Muscle layer of duodenum (tissue), 2 donors: ENCODE measurements around the gene KRTAP9-2.
"Not testable (repeated sequence)": the region's sequence is repeated elsewhere in the genome, so short reads cannot be mapped to it uniquely, and the experiment has no call there.

Experiments
- H3K27ac ChIP-seq: one replicate; pipeline ENCODE4 v1.7.0; 2013; ENCODE audit warnings: mild to moderate bottlenecking, low read length
- H3K27me3 ChIP-seq: one replicate; pipeline ENCODE4 v1.7.0; 2013; ENCODE audit warnings: low read depth, mild to moderate bottlenecking, control low read depth, low read length
- H3K36me3 ChIP-seq, 2 donors: one replicate each; pipeline ENCODE4 v1.7.0; 2013; ENCODE audit warnings: low read length in 2 of 2, control low read depth in 1 of 2, mild to moderate bottlenecking in 1 of 2; ENCODE audit not compliant: insufficient read depth in 2 of 2, control insufficient read depth in 1 of 2
- H3K4me1 ChIP-seq, 2 donors: one replicate each; pipeline ENCODE4 v1.7.0; 2013; ENCODE audit warnings: low read length in 2 of 2, mild to moderate bottlenecking in 2 of 2, control low read depth in 1 of 2, moderate library complexity in 1 of 2; ENCODE audit not compliant: insufficient read depth in 2 of 2, control insufficient read depth in 1 of 2
- H3K4me3 ChIP-seq, 2 donors: one replicate each; pipeline ENCODE4 v1.7.0; 2013; ENCODE audit warnings: low read length in 2 of 2, low read depth in 1 of 2, mild to moderate bottlenecking in 1 of 2
- H3K9me3 ChIP-seq, 2 donors: one replicate each; pipeline ENCODE4 v1.7.0; 2013; ENCODE audit warnings: low read length in 2 of 2, control low read depth in 1 of 2, mild to moderate bottlenecking in 1 of 2; ENCODE audit not compliant: control insufficient read depth in 1 of 2
- donor health status: healthy.

KRTAP9-2 gene

GRCh38 chr17:41226598-41227095 lies at the start of gene KRTAP9-2:
TSS of gene KRTAP9-2 (plus strand) at chr17:41226648. CDS start at chr17:41226655, 7 bp downstream.
- not testable (repeated sequence) for H3K4me3 ChIP-seq, H3K27ac ChIP-seq, H3K4me1 ChIP-seq, H3K9me3 ChIP-seq, H3K36me3 ChIP-seq, H3K27me3 ChIP-seq

- no peaks in the 10 kb centered on the region for H3K9me3 ChIP-seq
- no peaks in the 10 kb centered on the region for H3K36me3 ChIP-seq
- H3K27ac ChIP-seq = no peak overlapping the region
- H3K27me3 ChIP-seq = no peaks in the 10 kb centered on the region
- H3K4me1 ChIP-seq = no peaks in the 10 kb centered on the region
- no peak overlapping the region for H3K4me3 ChIP-seq
Observed at GRCh38 chr17:41176744-41177387, 49.6 kb upstream of the KRTAP9-2 start.

GRCh38 chr17:41177727-41178271 lies 48.6 kb upstream of the KRTAP9-2 start, which contains the start of gene KRTAP4-2:
TSS of gene KRTAP4-2 (minus strand) at chr17:41178221. CDS start at chr17:41178164, 57 bp downstream.
- H3K27ac ChIP-seq = no peak within 1 kb of the TSS
- H3K27me3 ChIP-seq = no peaks in the 10 kb centered on the region
- no peak within 1 kb of the TSS for H3K4me3 ChIP-seq
- no peaks in the 10 kb centered on the region for H3K9me3 ChIP-seq
- H3K36me3 ChIP-seq = no peaks in the 10 kb centered on the region
- no peaks in the 10 kb centered on the region for H3K4me1 ChIP-seq

GRCh38 chr17:41178341-41178740 lies 48.1 kb upstream of the KRTAP9-2 start:
- H3K27ac ChIP-seq = no peak overlapping the region
- no peaks in the 10 kb centered on the region for H3K4me1 ChIP-seq
- H3K4me3 ChIP-seq = no peak overlapping the region
- H3K36me3 ChIP-seq = no peaks in the 10 kb centered on the region
- no peaks in the 10 kb centered on the region for H3K9me3 ChIP-seq
- H3K27me3 ChIP-seq = no peaks in the 10 kb centered on the region

- Histone ChIP-seq H3K27me3 (no peaks in the 10 kb centered on the region), H3K27ac (no peak overlapping the region), H3K36me3 (no peaks in the 10 kb centered on the region), H3K9me3 (no peaks in the 10 kb centered on the region), H3K4me1 (no peaks in the 10 kb centered on the region), H3K4me3 (no peak overlapping the region)
Observed at GRCh38 chr17:41178843-41179616, 47.4 kb upstream of the KRTAP9-2 start.

- Histone ChIP-seq H3K4me3 (no peak within 1 kb of the TSS), H3K4me1 (no peaks in the 10 kb centered on the region), H3K27me3 (no peaks in the 10 kb centered on the region), H3K36me3 (no peaks in the 10 kb centered on the region), H3K9me3 (no peaks in the 10 kb centered on the region), H3K27ac (no peak within 1 kb of the TSS)
Observed at GRCh38 chr17:41184480-41184961, 41.9 kb upstream of the KRTAP9-2 start, which contains the start of gene KRTAP4-1. TSS of gene KRTAP4-1 (minus strand) at chr17:41184911. CDS start at chr17:41184854, 57 bp downstream.

- H3K27me3 ChIP-seq = no peaks in the 10 kb centered on the region
- H3K36me3 ChIP-seq = no peaks in the 10 kb centered on the region
- H3K4me1 ChIP-seq = no peaks in the 10 kb centered on the region
- no peak overlapping the region for H3K27ac ChIP-seq
- no peaks in the 10 kb centered on the region for H3K9me3 ChIP-seq
- H3K4me3 ChIP-seq = no peak overlapping the region
Observed at GRCh38 chr17:41185001-41185400, 41.4 kb upstream of the KRTAP9-2 start.

GRCh38 chr17:41186872-41187271 lies 39.6 kb upstream of the KRTAP9-2 start:
- Histone ChIP-seq H3K27ac (no peak overlapping the region), H3K4me1 (no peaks in the 10 kb centered on the region), H3K27me3 (no peaks in the 10 kb centered on the region), H3K9me3 (no peaks in the 10 kb centered on the region), H3K36me3 (no peaks in the 10 kb centered on the region), H3K4me3 (no peak overlapping the region)

GRCh38 chr17:41189837-41190318 lies 36.6 kb upstream of the KRTAP9-2 start, which contains the start of gene KRTAP9-1:
TSS of gene KRTAP9-1 (plus strand) at chr17:41189887. CDS start at chr17:41189887, 0 bp downstream.
- not testable (repeated sequence) for H3K9me3 ChIP-seq, H3K27me3 ChIP-seq, H3K36me3 ChIP-seq, H3K27ac ChIP-seq, H3K4me3 ChIP-seq, H3K4me1 ChIP-seq

- H3K9me3 ChIP-seq = peaks cover 0 to 3% of the 10 kb centered on the region in 2 donors
- H3K27ac ChIP-seq = no peak overlapping the region
- H3K36me3 ChIP-seq = no peaks in the 10 kb centered on the region
- H3K27me3 ChIP-seq = no peaks in the 10 kb centered on the region
- H3K4me1 ChIP-seq = no peaks in the 10 kb centered on the region
- no peak overlapping the region for H3K4me3 ChIP-seq
Observed at GRCh38 chr17:41190328-41190727, 36.1 kb upstream of the KRTAP9-2 start.

GRCh38 chr17:41196068-41196467 lies 30.4 kb upstream of the KRTAP9-2 start:
- Histone ChIP-seq H3K36me3 (no peaks in the 10 kb centered on the region), H3K27me3 (no peaks in the 10 kb centered on the region), H3K4me1 (no peaks in the 10 kb centered on the region), H3K27ac (no peak overlapping the region), H3K4me3 (no peak overlapping the region), H3K9me3 (peaks cover 0 to 3% of the 10 kb centered on the region in 2 donors)
